SK-MEL-5 (cell line): ENCODE data around the gene MRPL10. TPM values are rescaled to one million over a fixed set of nuclear protein-coding genes. Genes with fewer than 3 reads are reported as not detected.

ENCODE experiments used
- DNase-seq: peaks from one replicate; pipeline ENCODE4 v3.0.0-alpha.2; 2016; ENCODE audit warnings: low read depth, low spot score
- in situ Hi-C: cut with HindIII; loops from 2 replicates; pipeline ENCODE4 v1.10.0; 2016; ENCODE audit warnings: low sequenced_read_pairs, high pct_unique_total_duplicates, low pct_unique_long_range_greater_than_20kb
- total RNA-seq: library from RNA; depleted of rRNA; stranded (reverse); fragments of >200 nt; shearing (Covaris generic); gene quantifications from 2 replicates; pipeline ENCODE4 v1.2.3, GENCODE V29; 2014

The MRPL10 gene
- total RNA-seq, 1 experiment from 2014 or later: 82.0 TPM

DNA sequence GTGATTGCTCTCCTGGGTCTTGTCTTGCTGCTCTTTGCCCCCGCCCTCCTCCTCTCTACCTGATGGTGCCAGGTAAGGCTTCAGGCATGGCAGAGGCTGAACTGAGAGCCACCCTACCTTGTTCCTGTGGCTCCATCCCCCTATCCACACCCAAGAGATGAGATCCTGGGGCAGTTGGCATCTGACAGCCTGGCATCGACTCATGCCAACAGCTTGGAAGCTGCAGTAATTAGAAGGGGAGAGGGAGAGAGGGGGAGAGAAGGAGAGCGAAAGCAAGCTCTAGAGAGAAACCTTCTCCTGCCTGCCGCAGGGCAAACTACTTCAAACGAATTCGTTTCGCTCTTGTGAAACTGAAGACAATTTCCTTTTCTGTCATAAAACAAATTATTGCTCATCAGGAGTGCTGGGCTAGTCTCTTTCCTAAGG, 33.5 kb upstream of the MRPL10 start:
- in situ Hi-C loops: no loop called here
- no peak for DNase-seq

DNA sequence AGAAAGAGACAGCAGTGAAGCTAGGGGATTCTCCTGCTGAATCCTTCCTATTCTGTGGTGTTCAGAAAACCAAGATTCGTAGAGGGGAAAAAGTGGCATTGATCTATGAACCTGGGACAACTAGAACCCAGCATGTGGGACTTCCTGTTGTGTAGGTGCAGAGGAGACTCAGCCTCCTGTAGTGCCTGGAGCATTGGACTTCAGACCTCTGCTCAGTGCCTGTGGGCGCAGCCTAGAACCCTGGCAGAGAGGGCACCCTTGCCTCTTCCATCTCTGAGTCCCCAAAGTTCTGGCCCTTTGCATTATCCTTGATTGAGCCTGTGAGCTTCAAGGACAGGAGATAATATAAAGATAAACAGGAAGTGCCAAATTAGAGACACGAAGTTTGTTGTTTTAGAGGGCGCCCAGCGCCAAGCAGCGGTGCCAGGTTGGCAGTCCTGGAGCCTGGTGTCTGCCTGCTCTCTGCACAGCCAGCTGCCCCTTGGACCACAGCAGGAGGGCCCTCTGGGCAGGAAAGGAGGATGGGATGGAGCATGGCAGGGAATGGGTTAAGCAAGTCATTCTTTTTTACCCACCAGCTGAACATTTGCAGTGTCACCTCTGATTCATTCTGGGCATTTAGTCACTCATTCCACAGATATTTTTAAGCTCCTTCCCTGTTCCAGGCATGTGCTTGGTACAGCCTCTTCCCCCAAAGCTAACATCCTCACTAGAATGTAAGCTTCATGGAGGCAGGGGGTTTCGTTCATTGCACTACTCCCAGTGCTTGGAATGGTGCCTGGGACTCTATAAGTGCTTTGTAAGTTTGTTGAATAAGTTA, 31.5 kb upstream of the MRPL10 start:
- in situ Hi-C loops: no loop called here
- DNase-seq: no peak

- DNase-seq: no peak
- in situ Hi-C loops: no loop called here
These were observed 29.0 kb upstream of the MRPL10 start for GRCh38 chr17:47860386-47860785.

- in situ Hi-C loops: no loop called here
- no peak for DNase-seq
These were observed 26.5 kb upstream of the MRPL10 start for GRCh38 chr17:47857551-47858455.

DNA sequence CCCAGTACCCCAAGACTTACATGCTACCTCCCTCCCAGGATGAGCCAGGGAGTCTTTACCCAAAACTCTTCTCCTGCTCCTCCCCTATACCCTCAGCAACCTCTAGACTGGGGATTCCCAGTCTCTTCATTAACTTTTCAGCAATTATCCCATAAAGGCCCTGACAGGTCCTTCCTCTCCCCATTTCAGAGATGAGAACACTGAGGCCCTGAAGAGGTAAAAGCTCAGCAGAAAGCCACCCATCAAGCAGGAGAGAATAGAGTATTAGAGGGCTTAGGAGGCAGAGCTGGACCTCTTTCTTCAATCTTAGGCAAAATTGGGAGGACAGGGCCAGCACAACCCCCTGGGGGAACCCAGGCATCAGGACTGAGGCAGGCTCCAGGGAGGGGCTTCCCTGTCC, 25.5 kb upstream of the MRPL10 start:
- no peak for DNase-seq
- in situ Hi-C loops: no loop called here

GRCh38 chr17:47855737-47856136, 24.4 kb upstream of the MRPL10 start:
- no peak for DNase-seq
- in situ Hi-C loops: no loop called here

DNA sequence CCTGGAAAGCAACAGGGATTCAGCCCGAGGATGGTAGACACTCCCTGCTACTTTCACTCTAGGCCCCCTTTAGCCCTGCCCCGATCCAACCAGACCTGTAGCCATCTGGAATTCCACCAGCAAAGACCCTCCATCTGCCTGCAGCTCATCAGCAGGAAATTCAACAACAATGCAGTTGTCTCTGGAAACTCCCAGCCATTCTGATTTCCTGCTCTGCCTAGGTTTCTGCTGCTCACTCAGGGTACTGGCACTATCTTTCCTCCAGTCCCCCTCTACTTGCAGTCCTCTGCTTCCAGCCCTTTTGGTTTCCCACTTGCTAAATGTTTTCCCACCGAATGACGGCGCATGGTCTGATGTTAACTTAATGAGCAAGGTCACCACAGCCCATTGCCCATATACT, 22.3 kb upstream of the MRPL10 start:
- DNase-seq: no peak

GRCh38 chr17:47852113-47852949, 21.0 kb upstream of the MRPL10 start:
- DNase-seq: no peak
- in situ Hi-C loops: no loop called here

More for the DNA sequence above, 22.3 kb upstream of the MRPL10 start:
- in situ Hi-C loops: no loop called here

GRCh38 chr17:47851764-47852112, 20.4 kb upstream of the MRPL10 start:
- in situ Hi-C loops: no loop called here
- DNase-seq: no peak

GRCh38 chr17:47850692-47851573, 19.6 kb upstream of the MRPL10 start, which contains the start of gene SP6:
Gene SP6, minus strand, starts transcription at chr17:47851163. Its CDS starts 2,734 bp downstream, at chr17:47848429.
- in situ Hi-C loops: no loop called here

DNA sequence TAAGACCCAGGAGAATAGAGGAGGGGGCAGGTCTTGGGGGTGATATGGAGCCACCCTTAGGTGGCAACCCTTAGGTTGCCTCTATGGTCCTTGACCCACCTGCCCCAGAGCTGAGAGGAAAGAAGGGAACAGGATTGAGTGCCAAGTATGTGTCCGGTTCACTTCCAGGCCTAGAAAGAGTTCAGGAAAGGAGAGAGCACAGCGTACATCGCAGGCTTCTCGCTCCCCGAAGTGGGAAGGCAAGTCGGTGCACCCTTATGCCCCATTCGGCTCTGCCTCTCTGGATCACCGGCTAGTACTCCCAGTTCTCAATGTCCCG, 19.0 kb upstream of the MRPL10 start:
- in situ Hi-C loops: no loop called here
- no peak for DNase-seq

More at GRCh38 chr17:47850692-47851573, 19.6 kb upstream of the MRPL10 start, which contains the start of gene SP6:
- DNase-seq: no peak

GRCh38 chr17:47848198-47848513, 16.8 kb upstream of the MRPL10 start:
- in situ Hi-C loops: no loop called here
- DNase-seq: no peak

GRCh38 chr17:47847341-47848197, 16.2 kb upstream of the MRPL10 start:
- in situ Hi-C loops: no loop called here
- DNase-seq: peak; percentile 34

DNA sequence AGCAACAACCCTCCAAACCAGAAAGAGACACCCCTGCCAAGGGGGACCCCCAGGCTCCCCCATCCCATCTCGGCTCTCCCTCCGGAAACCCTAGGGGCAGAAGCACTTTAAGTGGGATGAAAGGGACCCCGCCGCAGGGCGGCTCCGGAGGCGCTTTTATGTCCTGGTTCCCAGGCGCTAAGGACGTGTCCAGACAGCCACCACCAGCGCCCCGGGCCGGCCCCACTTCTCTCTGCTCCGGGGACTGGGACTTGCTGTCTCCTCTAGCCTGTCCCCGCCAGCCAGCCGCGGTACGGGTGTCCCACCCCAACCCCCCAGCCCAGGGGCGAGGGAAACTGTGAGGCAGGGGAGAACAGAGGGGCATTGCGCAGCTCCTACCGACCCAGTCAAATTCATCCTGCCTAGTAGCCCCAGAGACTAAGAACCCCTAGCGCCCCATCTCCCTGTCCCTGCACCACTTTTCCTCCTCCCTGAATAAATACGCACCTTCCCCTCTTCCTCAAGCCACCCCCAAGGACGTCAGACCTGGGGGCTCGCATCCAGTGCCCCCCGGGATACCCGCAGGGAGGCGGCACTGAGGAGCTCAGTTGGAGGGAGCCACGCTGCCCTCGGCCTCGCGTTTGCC, 15.5 kb upstream of the MRPL10 start:
- in situ Hi-C loops: no loop called here
- no peak for DNase-seq

DNA sequence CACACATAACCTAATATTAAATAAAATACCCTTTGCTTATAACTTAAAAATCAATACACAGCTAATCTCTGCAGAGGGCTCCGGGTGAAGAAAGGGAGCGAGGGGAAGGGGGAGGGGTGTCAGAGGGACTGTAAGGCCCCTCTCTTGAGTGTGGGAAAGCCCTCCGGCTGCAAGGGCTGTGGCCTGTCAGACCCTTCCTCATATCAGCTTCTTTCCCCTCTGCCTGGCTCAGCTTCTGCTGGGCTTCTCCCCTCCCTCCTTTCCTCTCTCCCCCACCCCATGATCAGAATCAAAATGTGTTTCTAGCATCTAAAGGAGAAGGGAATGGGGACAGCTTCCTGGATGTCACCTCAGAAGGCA, 14.4 kb upstream of the MRPL10 start:
- in situ Hi-C loops: no loop called here

More for the DNA sequence above, 14.4 kb upstream of the MRPL10 start:
- no peak for DNase-seq
